ENCODE measurements around the gene SMCO4.

DNA sequence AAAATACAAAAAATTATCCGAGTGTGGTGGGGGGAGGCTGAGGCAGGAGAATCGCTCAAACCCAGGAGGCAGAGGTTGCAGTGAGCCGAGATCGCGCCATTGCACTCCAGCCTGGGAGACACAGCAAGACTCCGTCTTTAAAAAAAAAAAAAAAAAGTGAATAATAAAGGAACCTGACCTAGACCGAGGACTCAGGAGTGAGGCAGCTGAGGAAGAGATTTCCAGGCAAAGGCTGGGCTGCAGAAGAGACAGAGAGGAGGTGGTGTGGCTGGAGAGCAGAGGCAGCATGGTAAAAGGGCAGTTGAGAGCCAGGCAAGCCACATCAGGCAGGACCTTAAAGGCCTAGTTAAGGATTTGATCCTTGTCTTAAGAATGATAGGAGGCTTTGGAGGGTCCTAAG is 28.4 kb upstream of the SMCO4 start:
- TF ChIP-seq, protein P1, sequence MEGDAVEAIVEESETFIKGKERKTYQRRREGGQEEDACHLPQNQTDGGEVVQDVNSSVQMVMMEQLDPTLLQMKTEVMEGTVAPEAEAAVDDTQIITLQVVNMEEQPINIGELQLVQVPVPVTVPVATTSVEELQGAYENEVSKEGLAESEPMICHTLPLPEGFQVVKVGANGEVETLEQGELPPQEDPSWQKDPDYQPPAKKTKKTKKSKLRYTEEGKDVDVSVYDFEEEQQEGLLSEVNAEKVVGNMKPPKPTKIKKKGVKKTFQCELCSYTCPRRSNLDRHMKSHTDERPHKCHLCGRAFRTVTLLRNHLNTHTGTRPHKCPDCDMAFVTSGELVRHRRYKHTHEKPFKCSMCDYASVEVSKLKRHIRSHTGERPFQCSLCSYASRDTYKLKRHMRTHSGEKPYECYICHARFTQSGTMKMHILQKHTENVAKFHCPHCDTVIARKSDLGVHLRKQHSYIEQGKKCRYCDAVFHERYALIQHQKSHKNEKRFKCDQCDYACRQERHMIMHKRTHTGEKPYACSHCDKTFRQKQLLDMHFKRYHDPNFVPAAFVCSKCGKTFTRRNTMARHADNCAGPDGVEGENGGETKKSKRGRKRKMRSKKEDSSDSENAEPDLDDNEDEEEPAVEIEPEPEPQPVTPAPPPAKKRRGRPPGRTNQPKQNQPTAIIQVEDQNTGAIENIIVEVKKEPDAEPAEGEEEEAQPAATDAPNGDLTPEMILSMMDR (IDR thresholded peaks at IDR 0.05 in 4 of 5, conservative IDR thresholded peaks at IDR 0.05 in 1 of 5), result no peak
- TF ChIP-seq POLR2A (IDR thresholded peaks at IDR 0.05), result no peak
